ENCODE measurements around the gene CFAP300. TPM values are rescaled to one million over a fixed set of nuclear protein-coding genes. Genes with fewer than 3 reads are reported as not detected.

The CFAP300 gene
- total and polyA plus RNA-seq, 2 of the 8 experiments (the other 6 are each of a cell fraction or from before 2014, with no cell fraction given) = 2.1 to 2.8 TPM

DNA sequence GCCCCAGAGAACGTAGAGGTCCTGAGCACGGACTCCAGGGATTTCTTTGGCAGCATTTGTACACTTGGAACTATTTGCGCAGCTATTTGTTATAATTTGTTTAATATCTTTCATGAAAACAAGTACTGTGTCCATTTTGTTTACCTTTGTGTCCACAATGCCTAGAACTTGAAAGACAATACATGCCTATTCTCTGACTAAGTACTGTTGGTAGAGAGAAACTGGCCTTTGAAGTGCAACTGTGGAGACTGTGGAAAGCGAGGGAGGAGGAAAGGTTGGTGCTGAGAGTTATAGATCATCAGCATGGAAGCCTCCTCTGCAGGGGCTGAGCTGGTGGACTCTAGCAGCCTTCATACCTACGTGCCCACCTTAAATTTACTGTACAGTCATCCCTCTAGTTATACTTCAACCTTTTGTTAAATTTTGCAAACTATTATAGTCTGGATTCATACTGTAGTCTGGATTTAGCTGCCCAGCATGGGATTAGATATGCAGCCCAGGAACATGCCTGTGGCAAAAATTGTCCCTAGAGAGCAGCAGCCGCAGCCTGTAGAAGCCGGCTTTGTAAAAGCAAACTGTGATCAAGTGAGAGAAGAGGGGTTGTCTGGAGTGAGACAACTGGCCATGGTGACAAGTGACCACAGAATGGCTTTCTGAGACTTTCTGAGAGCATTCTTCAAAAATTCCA lies 38.8 kb downstream of the CFAP300 start:
- Histone ChIP-seq H3K27ac (ENCODE audit: low read depth, low read length) (no peak overlapping the region), H3K14ac (ENCODE audit: insufficient read length) (no peak overlapping the region), H2BK120ac (replicated peaks; ENCODE audit: low read depth, low read length) (no peak overlapping the region), H4K20me1 (replicated peaks in 1 of 2; ENCODE audit: control insufficient read depth in 1 of 2, insufficient read depth in 2 of 2, low read length in 2 of 2) (no peaks in the 10 kb centered on the region), H3K9me3 (ENCODE audit: insufficient read depth in 2 of 2, low read depth in 1 of 2, low read length in 1 of 2) (no peaks in the 10 kb centered on the region), H3K79me1 (ENCODE audit: low read depth, low read length) (no peaks in the 10 kb centered on the region), H3K36me3 (ENCODE audit: control insufficient read depth in 2 of 4, insufficient read depth in 4 of 4, low read length in 3 of 4) (no peaks in the 10 kb centered on the region), H3K23me2 (ENCODE audit: low read depth, low read length) (no peaks in the 10 kb centered on the region; the same call in 1 of the 2 replicates), H3K4me3 (ENCODE audit: extremely low read depth in 1 of 4, insufficient read depth in 2 of 4, low read depth in 3 of 4, low read length in 4 of 4) (no peak overlapping the region), H3K23ac (ENCODE audit: insufficient read length) (no peak overlapping the region), H2AFZ (ENCODE audit: low read length) (no peak overlapping the region), H4K8ac (ENCODE audit: extremely low read depth, insufficient read depth, low read length) (no peak overlapping the region), H2BK5ac (ENCODE audit: low read depth, low read length) (no peak overlapping the region), H3K4me1 (replicated peaks in 1 of 4; ENCODE audit: control insufficient read depth in 3 of 4, insufficient read depth in 4 of 4, low read length in 3 of 4) (no peaks in the 10 kb centered on the region; a peak in 1 of 7 replicates), H2AK5ac (ENCODE audit: low read depth, low read length) (no peak overlapping the region), H3K56ac (replicated peaks; ENCODE audit: insufficient read length, low read depth, low read length) (no peak overlapping the region), H3K79me2 (ENCODE audit: control insufficient read depth in 1 of 2, insufficient read depth in 2 of 2, low read length in 2 of 2) (no peaks in the 10 kb centered on the region), H3K18ac (ENCODE audit: extremely low read depth, low read length) (no peak overlapping the region), H4K5ac (ENCODE audit: insufficient read length, low read depth, low read length) (no peak overlapping the region), H3K9ac (replicated peaks in 1 of 4; ENCODE audit: extremely low read depth in 1 of 4, low read depth in 3 of 4, low read length in 3 of 4) (no peak overlapping the region), H3K4ac (replicated peaks; ENCODE audit: insufficient read length, low read depth, low read length) (no peak overlapping the region), H4K91ac (replicated peaks; ENCODE audit: insufficient read length, low read length) (no peak overlapping the region), H2BK12ac (ENCODE audit: low read depth, low read length) (no peak overlapping the region), H3K27me3 (replicated peaks in 1 of 4; ENCODE audit: control insufficient read depth in 3 of 4, extremely low read depth in 1 of 4, insufficient read depth in 3 of 4, low read length in 3 of 4) (no peaks in the 10 kb centered on the region), H2BK20ac (ENCODE audit: low read length) (no peak overlapping the region), H3K4me2 (ENCODE audit: insufficient read depth in 1 of 2, low read depth in 2 of 2, low read length in 2 of 2) (no peak overlapping the region), H2BK15ac (ENCODE audit: low read length) (no peak overlapping the region)
- TF ChIP-seq SIN3A (conservative IDR thresholded peaks at IDR 0.05 in 1 of 2, IDR thresholded peaks at IDR 0.05 in 1 of 2; ENCODE audit: low read depth in 1 of 2, low read length in 2 of 2) (no peak), EZH2 (IDR thresholded peaks at IDR 0.05; ENCODE audit: low read depth, low read length, severe bottlenecking) (no peak), HDAC6 (IDR thresholded peaks at IDR 0.05; ENCODE audit: low read depth, low read length) (no peak), RXRA (IDR thresholded peaks at IDR 0.05; ENCODE audit: insufficient read depth, low read depth, low read length) (no peak), CHD2 (IDR thresholded peaks at IDR 0.05; ENCODE audit: low read length) (no peak), SP1 (IDR thresholded peaks at IDR 0.05; ENCODE audit: low read depth, low read length) (no peak), POU5F1 (IDR thresholded peaks at IDR 0.05; ENCODE audit: low read depth, low read length) (no peak), RNF2 (IDR thresholded peaks at IDR 0.05; ENCODE audit: borderline replicate concordance, low read depth, low read length, missing control alignments, poor library complexity, severe bottlenecking) (no peak), NANOG (IDR thresholded peaks at IDR 0.05; ENCODE audit: insufficient read depth, low read depth, low read length, poor library complexity, severe bottlenecking) (no peak), CTBP2 (IDR thresholded peaks at IDR 0.05; ENCODE audit: borderline replicate concordance, insufficient read depth, insufficient read length, low read length) (no peak), SP4 (IDR thresholded peaks at IDR 0.05; ENCODE audit: low read length) (no peak), CHD1 (IDR thresholded peaks at IDR 0.05; ENCODE audit: low read depth, low read length) (no peak), POLR2AphosphoS5 (IDR thresholded peaks at IDR 0.05; ENCODE audit: low read depth, low read length) (no peak)
- ChIA-PET CTCF (ENCODE audit: partially characterized antibody) (no interaction called here), POLR2A (ENCODE audit: partially characterized antibody) (no interaction called here)
- WGBS, 2 experiments (ENCODE audit: extremely low coverage in 1 of 2, insufficient coverage in 1 of 2, insufficient read length in 1 of 2, insufficient replicate concordance in 2 of 2, low coverage in 1 of 2, low lambda C conversion rate in 2 of 2, missing lambda C conversion rate in 1 of 2) = 90% methylated on average over 7 of the region's 7 CpGs; no CpG with 5 or more reads in 1 of the 2 experiments
- FAIRE-seq (no peak), DNase-seq (ENCODE audit: low read depth in 1 of 2, low spot score in 2 of 2) (no peak)

Measured in H1 (cell line).